ENCODE data around the gene ACSL1. TPM values are rescaled to one million over a fixed set of nuclear protein-coding genes. Genes with fewer than 3 reads are reported as not detected.
A peak's percentile ranks its signal among the peaks of the same experiment; 100 is the strongest.

The ACSL1 gene
- total RNA-seq, 1 experiment from 2014 or later: 3.5 TPM

- Histone ChIP-seq H3K79me1 (ENCODE audit: insufficient read depth, low read depth, low read length, poor library complexity, severe bottlenecking) (no peaks in the 10 kb centered on the region), H3K27ac (ENCODE audit: insufficient read length, low read depth, low read length) (no peak overlapping the region), H3K27me3 (ENCODE audit: insufficient read depth, low read length) (no peaks in the 10 kb centered on the region), H4K5ac (ENCODE audit: insufficient read length, low read depth, low read length) (no peak overlapping the region), H3T11ph (ENCODE audit: low read length) (no peak overlapping the region), H3K9me3 (ENCODE audit: control insufficient read depth, low read depth, low read length) (no peaks in the 10 kb centered on the region), H3K4me2 (ENCODE audit: insufficient read depth, insufficient read length, low read length) (no peak overlapping the region), H3K4me1 (ENCODE audit: insufficient read depth, low read length) (no peaks in the 10 kb centered on the region), H2AFZ (ENCODE audit: low read length) (no peak overlapping the region), H3K9ac (ENCODE audit: extremely low read depth, insufficient read length, low read length) (no peak overlapping the region), H2AK5ac (ENCODE audit: insufficient read length, low read length) (no peak overlapping the region), H4K91ac (ENCODE audit: insufficient read length, low read depth, low read length) (no peak overlapping the region), H2BK5ac (ENCODE audit: insufficient read length, low read length) (no peak overlapping the region), H4K20me1 (ENCODE audit: control insufficient read depth, insufficient read depth, insufficient read length) (no peaks in the 10 kb centered on the region), H3K79me2 (ENCODE audit: insufficient read depth, low read length) (no peaks in the 10 kb centered on the region), H3K23me2 (ENCODE audit: insufficient read length, low read depth, low read length, poor library complexity, severe bottlenecking) (no peaks in the 10 kb centered on the region), H2BK120ac (ENCODE audit: low read depth, low read length, poor library complexity, severe bottlenecking) (no peak overlapping the region), H2BK15ac (ENCODE audit: low read depth, low read length) (no peak overlapping the region), H3K14ac (ENCODE audit: insufficient read depth, low read length) (no peak overlapping the region), H2BK20ac (ENCODE audit: low read depth, low read length, poor library complexity, severe bottlenecking) (no peak overlapping the region), H4K8ac (replicated peaks; ENCODE audit: insufficient read length, low read depth, low read length) (no peak overlapping the region), H3K4ac (ENCODE audit: low read depth, low read length) (no peak overlapping the region), H3K18ac (ENCODE audit: insufficient read length, low read depth, low read length) (no peak overlapping the region), H3K23ac (ENCODE audit: insufficient read length, low read depth, low read length) (no peak overlapping the region), H3K56ac (ENCODE audit: insufficient read length, low read depth, low read length) (no peak overlapping the region), H2BK12ac (ENCODE audit: insufficient read length, low read depth, low read length) (no peak overlapping the region)
- peak overlapping the region in 1 of 3 experiments; percentile 39; a peak in 2 of 7 replicates for H3K27ac Mint-ChIP-seq
- peaks cover 9 to 11% of the 10 kb centered on the region in 2 experiments for H3K4me1 Mint-ChIP-seq
- peaks cover 0 to 4% of the 10 kb centered on the region in 2 experiments; a peak in 2 of 5 replicates for H3K9me3 Mint-ChIP-seq
- no peak overlapping the region for H3K4me3 Mint-ChIP-seq
- no peak for DNase-seq
- WGBS (ENCODE audit: extremely low coverage, insufficient read length, low lambda C conversion rate): no CpG with 5 or more reads among the region's 9 CpGs
- no peaks in the 10 kb centered on the region; the same call in 1 of the 2 replicates for H3K27me3 Mint-ChIP-seq (ENCODE audit: low read depth)
- no peaks in the 10 kb centered on the region for H3K36me3 Mint-ChIP-seq (ENCODE audit: insufficient read depth in 1 of 3, low read depth in 3 of 3)
- TF ChIP-seq CTCF (conservative IDR thresholded peaks at IDR 0.05): no peak
These were observed 28.9 kb downstream of the ACSL1 start for GRCh38 chr4:184796906-184797305.
